ENCODE results near the gene LGALS9. TPM values are rescaled to one million over a fixed set of nuclear protein-coding genes. Genes with fewer than 3 reads are reported as not detected.

Gene LGALS9
- total and polyA plus RNA-seq, 2 experiments from 2014 or later = 0.48 to 0.73 TPM

- DNase-seq (ENCODE audit: low spot score) (peak; percentile 90), ATAC-seq (peak; percentile 48)
- Histone ChIP-seq H2AFZ (no peak overlapping the region), H3K27ac (ENCODE audit: low read depth) (no peak overlapping the region), H3K79me2 (replicated peaks; ENCODE audit: insufficient read depth) (no peaks in the 10 kb centered on the region), H3K4me2 (no peak overlapping the region), H3K9me2 (ENCODE audit: insufficient read depth) (no peaks in the 10 kb centered on the region), H3F3A (replicated peaks; ENCODE audit: low read depth) (no peaks in the 10 kb centered on the region), H3K36me3 (ENCODE audit: insufficient read depth) (no peaks in the 10 kb centered on the region; the same call in 1 of the 2 replicates), H4K20me1 (replicated peaks; ENCODE audit: insufficient read depth) (no peaks in the 10 kb centered on the region), H3K27me3 (ENCODE audit: insufficient read depth) (no peaks in the 10 kb centered on the region), H3K4me1 (ENCODE audit: insufficient read depth) (peaks cover 5% of the 10 kb centered on the region; the same call in 1 of the 2 replicates), H3K4me3 (no peak overlapping the region)
- no peaks in the 10 kb centered on the region; the same call in 2 of the 3 replicates for H3K9me3 Mint-ChIP-seq
- peaks cover 7% of the 10 kb centered on the region for H3K27me3 Mint-ChIP-seq (ENCODE audit: insufficient read depth, low read depth, poor library complexity)
- H3K4me3 Mint-ChIP-seq = no peak overlapping the region
- peaks cover 12% of the 10 kb centered on the region for H3K4me1 Mint-ChIP-seq
- H3K36me3 Mint-ChIP-seq (ENCODE audit: low read depth) = peaks cover 30% of the 10 kb centered on the region
- H3K27ac Mint-ChIP-seq = no peak overlapping the region
- no peak for TF ChIP-seq POLR2AphosphoS5 (IDR thresholded peaks at IDR 0.05; ENCODE audit: low read depth)
- TF ChIP-seq CTCF (conservative IDR thresholded peaks at IDR 0.05; ENCODE audit: low read depth in 2 of 2) = peak; percentile 91 to 98
- TF ChIP-seq ZNF462 (CRISPR knock-in tag; IDR thresholded peaks at IDR 0.05) = no peak
Measured at GRCh38 chr17:27601069-27601974, 29.7 kb upstream of the LGALS9 start.
